Measurements from ENCODE around the gene EBI3. TPM values are rescaled to one million over a fixed set of nuclear protein-coding genes. Genes with fewer than 3 reads are reported as not detected.

The EBI3 gene
- total RNA-seq, 4 donors from 2014 or later: 0.96 to 3.7 (median 3.7) TPM; not detected in 1

DNA sequence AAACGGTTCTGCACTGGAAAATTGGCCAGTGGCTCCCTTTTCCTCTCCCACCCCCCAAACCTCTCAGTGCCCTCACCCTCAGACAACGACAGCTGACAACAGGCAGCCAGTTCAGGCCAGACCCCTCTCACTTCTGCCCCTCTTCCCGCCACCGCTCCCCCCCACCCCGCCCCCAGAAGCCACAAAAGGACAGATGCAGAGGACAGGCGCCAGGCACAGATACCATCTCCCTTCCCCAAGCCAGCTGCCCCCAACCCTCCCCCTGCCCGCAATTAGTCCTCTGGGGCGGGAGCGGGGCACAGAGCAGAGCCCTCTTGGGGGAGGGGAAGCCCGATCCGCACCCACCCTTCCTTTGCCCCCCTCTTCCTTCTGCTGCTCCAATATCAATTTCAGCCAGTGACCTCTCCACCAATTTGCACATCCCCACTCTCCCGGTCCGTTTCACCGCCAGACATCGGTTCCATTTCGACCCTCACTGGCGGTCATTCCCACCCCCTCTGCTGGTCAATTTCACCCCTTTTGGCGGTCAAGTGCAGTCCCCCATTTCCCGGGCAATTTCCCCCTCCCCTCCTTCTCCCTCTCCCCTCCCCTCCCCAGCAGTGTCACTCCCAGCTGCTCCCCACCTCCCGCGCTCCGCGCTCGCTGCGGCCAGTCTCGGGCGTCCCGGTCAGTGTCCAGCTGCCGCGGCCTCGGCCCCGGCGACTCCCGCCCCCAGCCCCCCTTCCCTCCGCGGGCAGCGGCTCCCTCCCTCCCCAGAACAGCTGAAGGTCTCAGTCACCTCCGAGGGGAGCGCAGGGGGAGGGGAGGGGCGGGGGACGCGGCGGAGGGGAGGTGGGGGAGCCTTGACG lies 49.3 kb downstream of the EBI3 start, which contains the start of gene SHD:
Gene SHD (plus strand): TSS at position 848 of the 848 bp plus-strand sequence. CDS start 798 bp downstream, outside the sequence.
- H3K27ac ChIP-seq: no peak within 1 kb of the TSS
- no peaks in the 10 kb centered on the region for H3K9me3 ChIP-seq
- WGBS, 2 donors (ENCODE audit: low coverage in 1 of 2): 13 to 15% methylated on average over 12 to 30 of the region's 44 CpGs
- peaks cover 4 to 18% (median 13%) of the 10 kb centered on the region in 4 donors for H3K4me1 ChIP-seq
- no peak for DNase-seq
- no peaks in the 10 kb centered on the region for H3K36me3 ChIP-seq
- H3K27me3 ChIP-seq: peaks cover 65% of the 10 kb centered on the region
- peak within 1 kb of the TSS in 3 of 4 donors; percentile 1 to 43 (median 28) for H3K4me3 ChIP-seq
- in situ Hi-C loops (cut with MboI; ENCODE audit: low pct_ligation_motif_present in 1 of 4, low pct_unique_long_range_greater_than_20kb in 1 of 4, low sequenced_read_pairs in 3 of 4): loop anchor here in 1 of 4 donors (10.0 kb wide), 1 partner anchor 76 kb away; no protein-coding TSS in a partner anchor
- TF ChIP-seq EP300 (IDR thresholded peaks at IDR 0.05; ENCODE audit: low read depth): no peak
- TF ChIP-seq CTCF (IDR thresholded peaks at IDR 0.05): no peak
- no peak for TF ChIP-seq POLR2A (IDR thresholded peaks at IDR 0.05)
- TF ChIP-seq POLR2AphosphoS5 (IDR thresholded peaks at IDR 0.05): no peak
- intact Hi-C loops (cut with DNase I; ENCODE audit: low total_unique reads): no loop called here

GRCh38 chr19:4279267-4279529 lies 49.9 kb downstream of the EBI3 start:
- Histone ChIP-seq H3K27me3 (peaks cover 65% of the 10 kb centered on the region), H3K9me3 (no peaks in the 10 kb centered on the region), H3K4me1 (peaks cover 4 to 21% (median 15%) of the 10 kb centered on the region in 4 donors), H3K27ac (no peak overlapping the region), H3K4me3 (peak overlapping the region in 3 of 4 donors; percentile 1 to 43 (median 28)), H3K36me3 (no peaks in the 10 kb centered on the region)
- no peak for DNase-seq
- TF ChIP-seq EP300 (IDR thresholded peaks at IDR 0.05; ENCODE audit: low read depth) (no peak), CTCF (IDR thresholded peaks at IDR 0.05) (no peak), POLR2AphosphoS5 (IDR thresholded peaks at IDR 0.05) (no peak), POLR2A (IDR thresholded peaks at IDR 0.05) (no peak)
- 6% methylated on average over 24 of the region's 30 CpGs; no CpG with 5 or more reads in 1 of the 2 donors for WGBS, 2 donors (ENCODE audit: low coverage in 1 of 2)
- intact Hi-C loops (cut with DNase I; ENCODE audit: low total_unique reads): no loop called here
- in situ Hi-C loops (cut with MboI; ENCODE audit: low pct_ligation_motif_present in 1 of 4, low pct_unique_long_range_greater_than_20kb in 1 of 4, low sequenced_read_pairs in 3 of 4): loop anchor here in 1 of 4 donors (10.0 kb wide), 1 partner anchor 76 kb away; no protein-coding TSS in a partner anchor

- in situ Hi-C loops (cut with MboI; ENCODE audit: low pct_ligation_motif_present in 1 of 4, low pct_unique_long_range_greater_than_20kb in 1 of 4, low sequenced_read_pairs in 3 of 4) (loop anchor here in 1 of 4 donors (10.0 kb wide), 1 partner anchor 75 kb away; no protein-coding TSS in a partner anchor), intact Hi-C loops (cut with DNase I; ENCODE audit: low total_unique reads) (no loop called here)
- Histone ChIP-seq H3K36me3 (no peaks in the 10 kb centered on the region), H3K27ac (no peak overlapping the region), H3K4me3 (peak overlapping the region in 3 of 4 donors; percentile 1 to 43 (median 28)), H3K4me1 (peaks cover 4 to 21% (median 15%) of the 10 kb centered on the region in 4 donors), H3K27me3 (peaks cover 67% of the 10 kb centered on the region), H3K9me3 (no peaks in the 10 kb centered on the region)
- TF ChIP-seq CTCF (IDR thresholded peaks at IDR 0.05): no peak
- no peak for TF ChIP-seq POLR2A (IDR thresholded peaks at IDR 0.05)
- no peak for TF ChIP-seq EP300 (IDR thresholded peaks at IDR 0.05; ENCODE audit: low read depth)
- no peak for TF ChIP-seq POLR2AphosphoS5 (IDR thresholded peaks at IDR 0.05)
- no peak for DNase-seq
- WGBS, 2 donors (ENCODE audit: low coverage in 1 of 2): 9% methylated on average over 54 of the region's 71 CpGs; no CpG with 5 or more reads in 1 of the 2 donors
These were observed 50.5 kb downstream of the EBI3 start for GRCh38 chr19:4279530-4280422.
